ENCODE measurements around the gene PKMYT1.

Gene PKMYT1

DNA sequence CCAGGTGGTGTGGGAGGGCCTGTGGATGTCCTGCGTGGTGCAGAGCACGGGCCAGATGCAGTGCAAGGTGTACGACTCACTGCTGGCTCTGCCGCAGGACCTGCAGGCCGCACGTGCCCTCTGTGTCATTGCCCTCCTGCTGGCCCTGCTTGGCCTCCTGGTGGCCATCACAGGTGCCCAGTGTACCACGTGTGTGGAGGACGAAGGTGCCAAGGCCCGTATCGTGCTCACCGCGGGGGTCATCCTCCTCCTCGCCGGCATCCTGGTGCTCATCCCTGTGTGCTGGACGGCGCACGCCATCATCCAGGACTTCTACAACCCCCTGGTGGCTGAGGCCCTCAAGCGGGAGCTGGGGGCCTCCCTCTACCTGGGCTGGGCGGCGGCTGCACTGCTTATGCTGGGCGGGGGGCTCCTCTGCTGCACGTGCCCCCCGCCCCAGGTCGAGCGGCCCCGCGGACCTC, 33.3 kb upstream of the PKMYT1 start:
- Histone ChIP-seq H3F3A (ENCODE audit: low read depth) (no peaks in the 10 kb centered on the region), H3K27me3 (ENCODE audit: insufficient read depth, low read length, poor library complexity, severe bottlenecking) (no peaks in the 10 kb centered on the region), H4K20me1 (ENCODE audit: insufficient read depth, low read length, poor library complexity, severe bottlenecking) (no peaks in the 10 kb centered on the region), H3K36me3 (ENCODE audit: insufficient read depth, low read length) (no peaks in the 10 kb centered on the region), H3K4me3 (ENCODE audit: low read length, poor library complexity, severe bottlenecking) (no peak overlapping the region), H2AFZ (ENCODE audit: low read length) (no peak overlapping the region), H3K4me2 (ENCODE audit: low read depth, low read length, poor library complexity, severe bottlenecking) (no peak overlapping the region), H3K9me3 (ENCODE audit: insufficient read depth, low read depth, low read length) (no peaks in the 10 kb centered on the region), H3K9me2 (replicated peaks; ENCODE audit: low read depth, low read length) (no peaks in the 10 kb centered on the region), H3K4me1 (ENCODE audit: insufficient read depth, low read length, poor library complexity, severe bottlenecking) (peaks cover 4% of the 10 kb centered on the region), H3K79me2 (ENCODE audit: insufficient read depth, low read length) (no peaks in the 10 kb centered on the region), H3K9ac (ENCODE audit: low read depth, low read length, poor library complexity, severe bottlenecking) (no peak overlapping the region)
- TF ChIP-seq, protein P1, sequence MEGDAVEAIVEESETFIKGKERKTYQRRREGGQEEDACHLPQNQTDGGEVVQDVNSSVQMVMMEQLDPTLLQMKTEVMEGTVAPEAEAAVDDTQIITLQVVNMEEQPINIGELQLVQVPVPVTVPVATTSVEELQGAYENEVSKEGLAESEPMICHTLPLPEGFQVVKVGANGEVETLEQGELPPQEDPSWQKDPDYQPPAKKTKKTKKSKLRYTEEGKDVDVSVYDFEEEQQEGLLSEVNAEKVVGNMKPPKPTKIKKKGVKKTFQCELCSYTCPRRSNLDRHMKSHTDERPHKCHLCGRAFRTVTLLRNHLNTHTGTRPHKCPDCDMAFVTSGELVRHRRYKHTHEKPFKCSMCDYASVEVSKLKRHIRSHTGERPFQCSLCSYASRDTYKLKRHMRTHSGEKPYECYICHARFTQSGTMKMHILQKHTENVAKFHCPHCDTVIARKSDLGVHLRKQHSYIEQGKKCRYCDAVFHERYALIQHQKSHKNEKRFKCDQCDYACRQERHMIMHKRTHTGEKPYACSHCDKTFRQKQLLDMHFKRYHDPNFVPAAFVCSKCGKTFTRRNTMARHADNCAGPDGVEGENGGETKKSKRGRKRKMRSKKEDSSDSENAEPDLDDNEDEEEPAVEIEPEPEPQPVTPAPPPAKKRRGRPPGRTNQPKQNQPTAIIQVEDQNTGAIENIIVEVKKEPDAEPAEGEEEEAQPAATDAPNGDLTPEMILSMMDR (conservative IDR thresholded peaks at IDR 0.05; ENCODE audit: low read length): no peak
- no peak for TF ChIP-seq EZH2phosphoT487 (IDR thresholded peaks at IDR 0.05; ENCODE audit: borderline replicate concordance)

- no peaks in the 10 kb centered on the region for H4K20me1 ChIP-seq (ENCODE audit: insufficient read depth, low read length, poor library complexity, severe bottlenecking)
- no peak within 1 kb of the TSS for H2AFZ ChIP-seq (ENCODE audit: low read length)
- no peak within 1 kb of the TSS for H3K4me2 ChIP-seq (ENCODE audit: low read depth, low read length, poor library complexity, severe bottlenecking)
- H3K9me2 ChIP-seq (replicated peaks; ENCODE audit: low read depth, low read length): no peaks in the 10 kb centered on the region
- H3F3A ChIP-seq (ENCODE audit: low read depth): no peaks in the 10 kb centered on the region
- H3K9me3 ChIP-seq (ENCODE audit: insufficient read depth, low read depth, low read length): no peaks in the 10 kb centered on the region
- no peaks in the 10 kb centered on the region for H3K27me3 ChIP-seq (ENCODE audit: insufficient read depth, low read length, poor library complexity, severe bottlenecking)
- no peak for TF ChIP-seq EZH2phosphoT487 (IDR thresholded peaks at IDR 0.05; ENCODE audit: borderline replicate concordance)
- TF ChIP-seq, protein P1 (conservative IDR thresholded peaks at IDR 0.05; ENCODE audit: low read length): no peak
- H3K4me1 ChIP-seq (ENCODE audit: insufficient read depth, low read length, poor library complexity, severe bottlenecking): peaks cover 9% of the 10 kb centered on the region
- no peaks in the 10 kb centered on the region for H3K79me2 ChIP-seq (ENCODE audit: insufficient read depth, low read length)
- no peaks in the 10 kb centered on the region for H3K36me3 ChIP-seq (ENCODE audit: insufficient read depth, low read length)
- no peak within 1 kb of the TSS for H3K9ac ChIP-seq (ENCODE audit: low read depth, low read length, poor library complexity, severe bottlenecking)
- H3K4me3 ChIP-seq (ENCODE audit: low read length, poor library complexity, severe bottlenecking): no peak within 1 kb of the TSS
Measured at GRCh38 chr16:3012828-3013420, 32.7 kb upstream of the PKMYT1 start, which contains the start of gene CLDN9. TSS of gene CLDN9 (plus strand) at chr16:3012923. CDS start at chr16:3013363, 440 bp downstream.

DNA sequence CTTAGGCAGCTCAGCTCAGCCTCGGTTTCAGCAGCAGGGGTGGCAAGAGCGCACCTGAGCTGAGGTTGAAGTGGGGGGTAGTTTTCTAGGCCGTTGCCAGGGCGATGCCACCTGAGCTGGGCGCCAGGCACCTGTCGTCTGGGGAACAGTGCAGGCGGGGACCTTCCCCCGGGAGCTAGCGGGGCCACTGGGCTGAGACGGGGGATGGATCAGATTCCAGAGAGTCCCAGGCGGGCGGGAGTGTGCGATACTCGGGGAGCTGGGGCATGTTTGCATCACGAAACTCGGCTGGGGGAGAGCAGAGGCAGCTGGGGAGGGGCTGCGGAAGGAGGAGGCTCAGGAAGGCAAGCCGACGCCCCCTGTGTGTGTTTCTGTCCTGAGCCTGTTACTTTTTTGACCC, 32.0 kb upstream of the PKMYT1 start:
- Histone ChIP-seq H3K4me2 (ENCODE audit: low read depth, low read length, poor library complexity, severe bottlenecking) (no peak overlapping the region), H2AFZ (ENCODE audit: low read length) (no peak overlapping the region), H4K20me1 (ENCODE audit: insufficient read depth, low read length, poor library complexity, severe bottlenecking) (no peaks in the 10 kb centered on the region), H3K9ac (ENCODE audit: low read depth, low read length, poor library complexity, severe bottlenecking) (no peak overlapping the region), H3K4me1 (ENCODE audit: insufficient read depth, low read length, poor library complexity, severe bottlenecking) (peaks cover 15% of the 10 kb centered on the region), H3K27me3 (ENCODE audit: insufficient read depth, low read length, poor library complexity, severe bottlenecking) (no peaks in the 10 kb centered on the region), H3K36me3 (ENCODE audit: insufficient read depth, low read length) (no peaks in the 10 kb centered on the region), H3K79me2 (ENCODE audit: insufficient read depth, low read length) (no peaks in the 10 kb centered on the region), H3K9me3 (ENCODE audit: insufficient read depth, low read depth, low read length) (no peaks in the 10 kb centered on the region), H3K9me2 (replicated peaks; ENCODE audit: low read depth, low read length) (no peaks in the 10 kb centered on the region), H3K4me3 (ENCODE audit: low read length, poor library complexity, severe bottlenecking) (no peak overlapping the region), H3F3A (ENCODE audit: low read depth) (no peaks in the 10 kb centered on the region; the same call in 1 of the 2 replicates)
- TF ChIP-seq, protein P1 (conservative IDR thresholded peaks at IDR 0.05; ENCODE audit: low read length): no peak
- no peak for TF ChIP-seq EZH2phosphoT487 (IDR thresholded peaks at IDR 0.05; ENCODE audit: borderline replicate concordance)
